ENCODE results near the gene EFTUD2. TPM values are rescaled to one million over a fixed set of nuclear protein-coding genes. Genes with fewer than 3 reads are reported as not detected.

EFTUD2 gene
- total and polyA plus RNA-seq, 2 of the 13 experiments (the other 11 are each of a cell fraction or from before 2014, with no cell fraction given) = 111 to 137 TPM

- TF ChIP-seq ZNF276 (CRISPR knock-in tag; IDR thresholded peaks at IDR 0.05; ENCODE audit: low read depth) (no peak), FOXM1 (CRISPR knock-in tag; IDR thresholded peaks at IDR 0.05) (no peak), RARG (CRISPR knock-in tag; IDR thresholded peaks at IDR 0.05; ENCODE audit: low read depth) (no peak), POGK (CRISPR knock-in tag; conservative IDR thresholded peaks at IDR 0.05) (0 out of 2 replicates have a peak, but pooled peaks have one; percentile 24), ARNT2 (CRISPR knock-in tag; IDR thresholded peaks at IDR 0.05; ENCODE audit: low read depth) (0 out of 2 replicates have a peak, but pooled peaks have one; percentile 53), ZNF720 (CRISPR knock-in tag; IDR thresholded peaks at IDR 0.05) (no peak), ZNF275 (CRISPR knock-in tag; IDR thresholded peaks at IDR 0.05; ENCODE audit: borderline replicate concordance) (no peak), XBP1 (CRISPR knock-in tag; IDR thresholded peaks at IDR 0.05) (no peak), PRDM15 (CRISPR knock-in tag; IDR thresholded peaks at IDR 0.05) (no peak), RAD51 (IDR thresholded peaks at IDR 0.05; ENCODE audit: borderline replicate concordance) (no peak), TCF7L2 (IDR thresholded peaks at IDR 0.05; ENCODE audit: low read depth, low read length) (no peak), ZNF687 (CRISPR knock-in tag; IDR thresholded peaks at IDR 0.05) (peak; percentile 43), ZNF878 (CRISPR knock-in tag; IDR thresholded peaks at IDR 0.05) (no peak), SNAI1 (CRISPR knock-in tag; IDR thresholded peaks at IDR 0.05; ENCODE audit: borderline replicate concordance) (no peak), ZBTB7B (CRISPR knock-in tag; IDR thresholded peaks at IDR 0.05) (peak; percentile 33; the same call in 1 of the 2 replicates)
These were observed 68.6 kb downstream of the EFTUD2 start (continued) for GRCh38 chr17:44830359-44831288.
